ENCODE measurements around the gene PDE6D. TPM values are rescaled to one million over a fixed set of nuclear protein-coding genes. Genes with fewer than 3 reads are reported as not detected.
A peak's percentile ranks its signal among the peaks of the same experiment; 100 is the strongest.

The PDE6D gene
- total RNA-seq, 3 donors from 2014 or later (not counting 1 experiment from before 2014, with no cell fraction given) = 21.6 to 29.2 (median 22.8) TPM

GRCh38 chr2:231807020-231807419 lies 25.9 kb upstream of the PDE6D start:
- Histone ChIP-seq H3K9me3 (ENCODE audit: control insufficient read depth, insufficient read depth, low read length) (no peaks in the 10 kb centered on the region), H3K4me3 (ENCODE audit: low read length) (no peak overlapping the region), H3K36me3 (ENCODE audit: control insufficient read depth, insufficient read depth, low read length) (peaks cover 56% of the 10 kb centered on the region), H3K27me3 (ENCODE audit: control insufficient read depth, insufficient read depth, low read length) (no peaks in the 10 kb centered on the region), H3K4me1 (ENCODE audit: control insufficient read depth, insufficient read depth, low read length) (no peaks in the 10 kb centered on the region), H3K27ac (ENCODE audit: low read length) (no peak overlapping the region)
- H3K4me1 Mint-ChIP-seq = peaks cover 7 to 13% of the 10 kb centered on the region in 2 donors
- H3K9me3 Mint-ChIP-seq = no peaks in the 10 kb centered on the region
- no peaks in the 10 kb centered on the region for H3K36me3 Mint-ChIP-seq
- no peak overlapping the region for H3K27ac Mint-ChIP-seq
- 94% methylated on average over 2 of the region's 2 CpGs for WGBS (ENCODE audit: insufficient coverage)
- DNase-seq (no peak), ATAC-seq (no peak)
- H3K27me3 Mint-ChIP-seq (ENCODE audit: low read depth in 2 of 2) = no peaks in the 10 kb centered on the region
- intact Hi-C loops (cut with micrococcal nuclease) = no loop called here
- no peak for TF ChIP-seq CTCF (IDR thresholded peaks at IDR 0.05)
- H3K4me3 Mint-ChIP-seq = no peak overlapping the region

- Histone ChIP-seq H3K9me3 (ENCODE audit: control insufficient read depth, insufficient read depth, low read length) (no peaks in the 10 kb centered on the region), H3K36me3 (ENCODE audit: control insufficient read depth, insufficient read depth, low read length) (peaks cover 64% of the 10 kb centered on the region), H3K27ac (ENCODE audit: low read length) (no peak overlapping the region), H3K4me3 (ENCODE audit: low read length) (no peak overlapping the region), H3K27me3 (ENCODE audit: control insufficient read depth, insufficient read depth, low read length) (no peaks in the 10 kb centered on the region), H3K4me1 (ENCODE audit: control insufficient read depth, insufficient read depth, low read length) (no peaks in the 10 kb centered on the region)
- 95% methylated on average over 8 of the region's 9 CpGs for WGBS (ENCODE audit: insufficient coverage)
- no peak for TF ChIP-seq CTCF (IDR thresholded peaks at IDR 0.05)
- Mint-ChIP-seq H3K4me1 (peaks cover 7 to 13% of the 10 kb centered on the region in 2 donors), H3K27me3 (ENCODE audit: low read depth in 2 of 2) (no peaks in the 10 kb centered on the region), H3K36me3 (peaks cover 7% of the 10 kb centered on the region), H3K9me3 (no peaks in the 10 kb centered on the region), H3K4me3 (no peak overlapping the region), H3K27ac (peak overlapping the region in 1 of 2 donors; percentile 24)
- no peak for ATAC-seq
- no peak for DNase-seq
- intact Hi-C loops (cut with micrococcal nuclease) = no loop called here
These were observed 22.5 kb upstream of the PDE6D start for GRCh38 chr2:231803501-231804138.

- peaks cover 7% of the 10 kb centered on the region for H3K36me3 Mint-ChIP-seq
- ATAC-seq = peak; percentile 39 to 58 (median 44)
- 69% methylated on average over 6 of the region's 6 CpGs for whole genome bisulfite sequencing (ENCODE audit: insufficient coverage)
These were observed 19.5 kb upstream of the PDE6D start for GRCh38 chr2:231800493-231801091.

More at GRCh38 chr2:231800493-231801091, 19.5 kb upstream of the PDE6D start:
- no peak overlapping the region for H3K27ac Mint-ChIP-seq
- Histone ChIP-seq H3K36me3 (ENCODE audit: control insufficient read depth, insufficient read depth, low read length) (peaks cover 52% of the 10 kb centered on the region), H3K27me3 (ENCODE audit: control insufficient read depth, insufficient read depth, low read length) (no peaks in the 10 kb centered on the region), H3K27ac (ENCODE audit: low read length) (no peak overlapping the region), H3K4me1 (ENCODE audit: control insufficient read depth, insufficient read depth, low read length) (no peaks in the 10 kb centered on the region), H3K9me3 (ENCODE audit: control insufficient read depth, insufficient read depth, low read length) (no peaks in the 10 kb centered on the region), H3K4me3 (ENCODE audit: low read length) (no peak overlapping the region)
- H3K9me3 Mint-ChIP-seq = no peaks in the 10 kb centered on the region
- TF ChIP-seq CTCF (IDR thresholded peaks at IDR 0.05) = peak; percentile 62
- peaks cover 7 to 13% of the 10 kb centered on the region in 2 donors for H3K4me1 Mint-ChIP-seq
- no peak overlapping the region for H3K4me3 Mint-ChIP-seq
- H3K27me3 Mint-ChIP-seq (ENCODE audit: low read depth in 2 of 2) = no peaks in the 10 kb centered on the region
- intact Hi-C loops (cut with micrococcal nuclease) = no loop called here
- peak in 1 of 2 donors; percentile 52 for DNase-seq
